Body of pancreas (tissue), 4 donors: ENCODE data around the gene GRID1.

Experiments used
- POLR2A ChIP-seq, 3 donors: fragments of 450-650 bp; IDR thresholded peaks; one replicate each; pipeline ENCODE4 v1.6.1; 2016; ENCODE audit warnings: antibody characterized with exemption in 3 of 3, mild to moderate bottlenecking in 2 of 3
- TF ChIP-seq, protein P1 (sequence below), 7 experiments: fragments of 450-650 bp in 4 of 7; fragments of 200-600 bp in 3 of 7; sonication (generic) in 3 of 7; IDR thresholded peaks; one replicate each; pipeline ENCODE4 v1.5.1; 2016 to 2019; ENCODE audit warnings: antibody characterized with exemption in 7 of 7

DNA sequence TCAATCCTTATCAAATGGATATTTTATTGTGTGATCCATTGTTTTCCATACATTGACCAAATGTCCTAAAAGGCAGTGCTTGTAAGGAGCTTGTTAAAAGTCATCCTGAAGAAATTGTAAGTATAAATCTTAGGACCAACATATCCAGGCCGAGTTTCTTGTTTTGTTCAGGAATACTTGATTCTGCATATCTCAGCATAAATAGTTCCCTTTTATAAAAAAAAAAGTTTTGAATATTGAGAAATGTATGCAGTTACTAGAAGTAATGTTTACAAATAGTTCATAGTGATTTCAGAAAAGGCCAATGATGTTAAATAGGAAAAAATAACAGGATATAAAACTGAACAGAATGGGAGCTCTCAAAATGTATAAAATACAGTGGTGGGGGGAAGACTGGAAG is 6.6 kb downstream of the GRID1 start:
- TF ChIP-seq, protein P1, sequence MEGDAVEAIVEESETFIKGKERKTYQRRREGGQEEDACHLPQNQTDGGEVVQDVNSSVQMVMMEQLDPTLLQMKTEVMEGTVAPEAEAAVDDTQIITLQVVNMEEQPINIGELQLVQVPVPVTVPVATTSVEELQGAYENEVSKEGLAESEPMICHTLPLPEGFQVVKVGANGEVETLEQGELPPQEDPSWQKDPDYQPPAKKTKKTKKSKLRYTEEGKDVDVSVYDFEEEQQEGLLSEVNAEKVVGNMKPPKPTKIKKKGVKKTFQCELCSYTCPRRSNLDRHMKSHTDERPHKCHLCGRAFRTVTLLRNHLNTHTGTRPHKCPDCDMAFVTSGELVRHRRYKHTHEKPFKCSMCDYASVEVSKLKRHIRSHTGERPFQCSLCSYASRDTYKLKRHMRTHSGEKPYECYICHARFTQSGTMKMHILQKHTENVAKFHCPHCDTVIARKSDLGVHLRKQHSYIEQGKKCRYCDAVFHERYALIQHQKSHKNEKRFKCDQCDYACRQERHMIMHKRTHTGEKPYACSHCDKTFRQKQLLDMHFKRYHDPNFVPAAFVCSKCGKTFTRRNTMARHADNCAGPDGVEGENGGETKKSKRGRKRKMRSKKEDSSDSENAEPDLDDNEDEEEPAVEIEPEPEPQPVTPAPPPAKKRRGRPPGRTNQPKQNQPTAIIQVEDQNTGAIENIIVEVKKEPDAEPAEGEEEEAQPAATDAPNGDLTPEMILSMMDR (IDR thresholded peaks at IDR 0.05) = no peak
- TF ChIP-seq POLR2A (IDR thresholded peaks at IDR 0.05) = no peak
